ENCODE measurements around the gene NDUFA6. TPM values are rescaled to one million over a fixed set of nuclear protein-coding genes. Genes with fewer than 3 reads are reported as not detected.

The NDUFA6 gene
- total RNA-seq, 1 donor from 2014 or later, result 68.3 TPM

Small RNA genes within 50 kb of the gene (small RNA-seq; reads per million reads assigned to genes)
- gene SNORD13P1 (ENCODE audit: low replicate concordance), result not detected

Other genes with a start within 250 kb of the NDUFA6 start
- gene SHISA8, start 175.7 kb downstream of the NDUFA6 start, total RNA-seq, result not detected
- 1.0 TPM for gene TNFRSF13C, start 164.0 kb downstream of the NDUFA6 start, total RNA-seq
- 6.1 TPM for gene CENPM, start 143.6 kb downstream of the NDUFA6 start, total RNA-seq
- 0.51 TPM for gene SEPTIN3, start 121.3 kb downstream of the NDUFA6 start, total RNA-seq
- gene WBP2NL, start 92.0 kb downstream of the NDUFA6 start, total RNA-seq, result 2.8 TPM
- gene NAGA, start 20.0 kb downstream of the NDUFA6 start, total RNA-seq, result 27.1 TPM
- 18.6 TPM for gene PHETA2, start 16.5 kb downstream of the NDUFA6 start, total RNA-seq
- gene SMDT1, start 11.1 kb downstream of the NDUFA6 start, total RNA-seq, result 31.1 TPM
- gene CYP2D6, start 40.0 kb upstream of the NDUFA6 start, total RNA-seq, result 0.41 TPM
- gene TCF20, start 179.9 kb upstream of the NDUFA6 start, total RNA-seq, result 20.3 TPM

Measured in tongue (tissue), 2 donors.